Measurements from ENCODE around the gene HDAC6.
"Not testable (repeated sequence)": the region's sequence is repeated elsewhere in the genome, so short reads cannot be mapped to it uniquely, and the experiment has no call there.

DNA sequence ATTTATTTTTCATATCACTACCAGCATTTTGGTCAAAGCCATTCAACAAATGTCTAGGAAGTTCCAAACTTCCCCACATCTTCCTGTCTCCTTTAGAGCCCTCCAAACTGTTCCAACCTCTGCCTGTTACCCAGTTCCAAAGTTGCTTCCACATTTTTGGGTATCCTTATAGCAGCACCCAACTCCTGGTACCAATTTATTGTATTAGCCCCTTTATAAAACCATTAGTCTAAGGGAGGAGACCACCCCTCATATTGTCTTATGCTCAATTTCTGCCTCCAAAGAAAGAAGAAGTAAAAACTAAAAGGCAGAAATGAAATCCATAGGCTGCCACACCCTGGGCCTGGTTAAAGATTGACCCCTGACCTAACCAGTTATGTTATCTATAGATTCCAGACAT, 51.6 kb downstream of the HDAC6 start:
- TF ChIP-seq, protein P1, sequence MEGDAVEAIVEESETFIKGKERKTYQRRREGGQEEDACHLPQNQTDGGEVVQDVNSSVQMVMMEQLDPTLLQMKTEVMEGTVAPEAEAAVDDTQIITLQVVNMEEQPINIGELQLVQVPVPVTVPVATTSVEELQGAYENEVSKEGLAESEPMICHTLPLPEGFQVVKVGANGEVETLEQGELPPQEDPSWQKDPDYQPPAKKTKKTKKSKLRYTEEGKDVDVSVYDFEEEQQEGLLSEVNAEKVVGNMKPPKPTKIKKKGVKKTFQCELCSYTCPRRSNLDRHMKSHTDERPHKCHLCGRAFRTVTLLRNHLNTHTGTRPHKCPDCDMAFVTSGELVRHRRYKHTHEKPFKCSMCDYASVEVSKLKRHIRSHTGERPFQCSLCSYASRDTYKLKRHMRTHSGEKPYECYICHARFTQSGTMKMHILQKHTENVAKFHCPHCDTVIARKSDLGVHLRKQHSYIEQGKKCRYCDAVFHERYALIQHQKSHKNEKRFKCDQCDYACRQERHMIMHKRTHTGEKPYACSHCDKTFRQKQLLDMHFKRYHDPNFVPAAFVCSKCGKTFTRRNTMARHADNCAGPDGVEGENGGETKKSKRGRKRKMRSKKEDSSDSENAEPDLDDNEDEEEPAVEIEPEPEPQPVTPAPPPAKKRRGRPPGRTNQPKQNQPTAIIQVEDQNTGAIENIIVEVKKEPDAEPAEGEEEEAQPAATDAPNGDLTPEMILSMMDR (IDR thresholded peaks at IDR 0.05) = not testable (repeated sequence)
- TF ChIP-seq POLR2A (IDR thresholded peaks at IDR 0.05); POLR2AphosphoS5 (IDR thresholded peaks at IDR 0.05); EP300 (IDR thresholded peaks at IDR 0.05; ENCODE audit: low read depth): not testable (repeated sequence)

Data from transverse colon (tissue), 4 donors.